CD4-positive, alpha-beta T cell treated with Interleukin-2 at 100 ng/mL for 4 hours (primary cell): ENCODE measurements around the gene OLFML2A.
A peak's percentile ranks its signal among the peaks of the same experiment; 100 is the strongest.

Source experiments
- DNase-seq: peaks from one replicate; pipeline ENCODE4 v3.0.0-alpha.2; 2020; ENCODE audit warnings: low spot score

The OLFML2A gene

DNA sequence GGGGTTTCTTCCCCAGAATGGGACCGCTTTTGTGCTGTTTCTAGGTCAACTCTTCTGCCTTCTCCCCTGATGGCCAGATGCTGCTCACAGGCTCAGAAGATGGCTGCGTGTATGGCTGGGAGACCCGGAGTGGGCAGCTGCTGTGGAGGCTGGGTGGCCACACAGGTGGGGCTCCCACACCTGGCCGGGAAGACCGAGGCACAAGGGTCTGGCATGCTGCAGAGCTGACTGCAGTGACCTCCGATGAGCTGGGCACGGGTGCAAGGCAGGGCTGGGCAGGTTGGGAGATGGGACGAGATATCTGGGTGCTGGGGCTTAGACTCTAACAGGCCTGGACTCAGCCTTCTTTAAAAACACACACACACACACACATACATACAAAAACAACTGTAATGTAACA, 77.2 kb downstream of the OLFML2A start:
- DNase-seq: no peak

GRCh38 chr9:124854822-124855221, 77.9 kb downstream of the OLFML2A start:
- DNase-seq: no peak

DNA sequence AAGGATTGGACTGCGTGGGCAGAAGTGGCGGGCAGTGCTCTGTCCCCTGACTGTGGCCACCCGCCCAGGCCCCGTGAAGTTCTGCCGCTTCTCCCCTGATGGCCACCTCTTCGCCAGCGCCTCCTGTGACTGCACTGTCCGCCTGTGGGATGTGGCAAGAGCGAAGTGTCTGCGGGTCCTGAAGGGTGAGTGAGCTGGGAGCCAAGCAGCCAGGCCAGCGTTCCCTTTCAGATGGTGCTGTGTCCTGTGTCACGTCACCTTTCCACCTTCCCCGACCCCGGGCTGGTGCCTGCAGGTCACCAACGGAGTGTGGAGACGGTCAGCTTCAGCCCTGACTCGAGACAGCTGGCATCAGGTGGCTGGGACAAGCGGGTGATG, 78.6 kb downstream of the OLFML2A start:
- no peak for DNase-seq

- DNase-seq: no peak
These were observed 79.2 kb downstream of the OLFML2A start for GRCh38 chr9:124855944-124856765.

DNA sequence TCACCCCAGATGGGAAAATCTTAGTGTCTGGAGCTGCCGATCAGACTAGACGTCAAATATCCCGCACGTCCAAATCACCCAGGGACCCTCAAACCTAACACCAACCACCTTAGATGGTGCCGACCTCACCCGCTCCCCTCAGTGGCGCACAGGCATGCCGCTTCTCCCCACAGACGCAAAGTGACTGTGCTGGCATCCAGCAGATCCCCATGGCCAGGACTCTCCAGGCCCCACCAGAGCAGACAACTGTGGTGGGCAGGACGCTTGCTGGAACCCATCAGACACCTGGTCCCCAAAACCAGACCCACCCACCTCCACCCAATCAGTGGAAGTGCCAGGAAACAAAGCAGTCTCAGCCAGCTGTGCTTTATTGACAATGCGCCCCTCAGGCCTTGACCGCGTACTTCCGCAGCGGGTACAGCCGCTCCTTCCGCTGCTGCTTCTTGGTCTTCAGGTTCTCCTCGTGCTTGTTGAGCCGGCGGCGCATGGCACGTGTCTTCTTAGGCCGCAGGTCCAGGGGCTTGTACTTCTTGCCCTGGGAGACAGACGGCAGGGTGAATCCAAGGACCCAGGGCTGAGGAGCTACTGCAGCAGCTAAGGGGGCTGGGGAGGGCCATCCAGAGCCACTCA, 80.7 kb downstream of the OLFML2A start:
- no peak for DNase-seq

- no peak for DNase-seq
These were observed 81.6 kb downstream of the OLFML2A start for GRCh38 chr9:124858330-124859046.

- DNase-seq: no peak
These were observed 83.1 kb downstream of the OLFML2A start for GRCh38 chr9:124859803-124860581.

DNA sequence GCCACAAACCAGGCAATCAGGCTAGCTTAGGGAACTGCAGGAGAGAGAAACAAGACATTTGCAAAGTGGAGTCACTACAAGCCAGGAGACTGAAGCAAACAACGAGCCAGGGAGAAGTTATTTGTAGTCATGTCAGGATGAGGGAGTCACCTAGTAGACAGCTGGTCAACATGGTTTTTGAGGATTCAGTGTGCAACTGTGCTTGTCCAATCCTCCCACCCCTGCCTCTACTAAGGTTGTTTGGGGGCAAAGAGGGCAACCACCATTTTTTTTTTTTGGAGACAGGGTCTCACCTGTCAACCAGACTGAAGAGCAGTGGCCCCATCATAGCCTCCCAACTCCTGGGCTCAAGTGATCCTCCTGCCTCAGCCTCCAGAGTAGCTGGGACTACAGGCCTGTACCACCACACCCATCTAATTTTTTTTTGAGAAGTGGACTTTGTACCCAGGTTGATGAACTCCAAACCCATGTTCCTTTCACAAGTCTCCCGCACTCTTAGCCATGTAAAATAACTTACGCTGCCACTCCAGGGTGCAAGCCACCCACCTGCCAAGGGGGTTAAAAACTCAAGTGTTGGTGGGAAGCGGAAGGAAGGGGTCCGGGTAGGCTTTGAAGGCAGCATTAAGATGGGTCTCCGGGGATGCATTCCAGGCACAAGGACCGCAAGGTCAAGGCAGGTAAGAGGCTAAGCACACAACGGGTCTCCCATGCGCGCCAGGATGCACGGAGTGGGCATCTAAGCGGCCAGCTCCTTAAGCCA, 83.8 kb downstream of the OLFML2A start:
- DNase-seq: no peak

DNA sequence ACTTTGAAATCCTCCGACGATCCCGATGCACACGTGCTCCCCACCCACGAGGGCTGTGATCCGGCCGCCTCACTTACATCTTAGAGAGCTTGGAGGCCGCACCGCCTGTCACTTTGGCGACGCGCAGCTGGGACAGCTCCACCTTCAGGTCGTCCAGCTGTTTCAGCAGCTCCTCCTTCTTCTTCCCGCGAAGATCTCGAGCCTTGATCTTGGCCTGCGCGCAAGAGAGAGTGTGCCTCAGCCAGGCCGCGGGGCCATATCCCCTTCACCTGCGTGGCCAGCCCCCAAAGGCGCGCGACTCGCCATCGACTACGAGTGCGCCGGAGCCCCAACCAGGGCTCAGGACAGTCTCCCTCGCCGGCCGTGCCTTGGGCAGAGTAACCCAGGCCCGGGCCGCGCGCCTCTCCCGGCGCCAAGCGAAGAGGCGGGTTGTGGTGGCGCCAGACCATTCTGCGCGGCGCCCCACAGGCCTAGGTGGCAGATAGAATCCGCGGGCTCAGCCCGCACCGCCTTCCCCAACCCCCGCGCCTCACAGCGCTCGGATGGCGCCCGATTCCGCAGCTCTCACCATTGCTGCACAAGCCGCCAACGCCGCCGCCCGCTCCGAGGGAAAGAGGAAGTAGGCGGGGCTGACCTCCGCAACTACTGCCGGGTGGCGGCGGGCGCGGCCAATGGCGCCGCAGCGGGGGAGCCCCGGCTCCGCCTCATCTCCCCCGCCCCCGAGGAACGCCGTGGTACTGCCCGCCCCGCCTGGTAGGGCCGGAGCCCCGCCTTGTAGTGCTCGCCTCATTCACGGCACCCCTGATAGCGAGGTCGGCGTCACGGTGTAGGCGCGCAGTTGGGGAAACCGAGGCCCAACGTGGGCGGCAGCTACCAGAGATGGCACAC, 84.7 kb downstream of the OLFML2A start, which contains the start of the genes ARPC5L and RPL35:
ARPC5L (plus strand) TSS at position 789 of the 888 bp plus-strand sequence. CDS start 7,161 bp downstream, outside the sequence.
RPL35 (minus strand) TSS at position 616 of the 888 bp plus-strand sequence; CDS start at position 571, 45 bp downstream.
- DNase-seq: peak; percentile 95

DNA sequence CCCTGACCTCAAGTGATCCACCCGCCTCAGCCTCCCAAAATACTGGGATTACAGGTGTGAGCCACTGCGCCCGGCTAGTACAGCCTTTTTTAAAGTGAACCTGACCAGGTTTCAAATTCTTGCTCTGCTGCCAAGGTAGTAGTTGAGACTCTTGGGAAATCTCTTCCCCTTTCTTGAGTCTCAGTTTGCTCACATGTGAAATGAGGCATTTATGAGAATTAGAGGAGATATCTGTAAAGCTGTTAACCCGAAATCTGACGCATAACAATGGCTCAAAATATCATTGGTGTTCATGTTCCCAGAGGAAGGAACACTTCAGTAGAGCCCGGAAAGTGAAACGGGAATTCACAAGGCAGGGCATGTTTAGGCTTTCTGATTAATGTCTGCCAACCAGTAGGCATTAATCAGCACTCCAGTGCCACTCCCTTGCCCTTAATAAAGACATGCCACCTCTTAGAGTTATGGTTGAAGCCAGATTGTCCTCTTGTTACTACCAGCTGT, 86.5 kb downstream of the OLFML2A start:
- DNase-seq: no peak
